ENCODE results near the gene RTEL1.
"Not testable (repeated sequence)": the region's sequence is repeated elsewhere in the genome, so short reads cannot be mapped to it uniquely, and the experiment has no call there.

RTEL1 gene

GRCh38 chr20:63612276-63612931 lies 45.7 kb upstream of the RTEL1 start (continued):
- no peak for TF ChIP-seq CSRNP3 (CRISPR knock-in tag; IDR thresholded peaks at IDR 0.05)
- no peak for TF ChIP-seq TOX (CRISPR knock-in tag; IDR thresholded peaks at IDR 0.05; ENCODE audit: borderline replicate concordance)

DNA sequence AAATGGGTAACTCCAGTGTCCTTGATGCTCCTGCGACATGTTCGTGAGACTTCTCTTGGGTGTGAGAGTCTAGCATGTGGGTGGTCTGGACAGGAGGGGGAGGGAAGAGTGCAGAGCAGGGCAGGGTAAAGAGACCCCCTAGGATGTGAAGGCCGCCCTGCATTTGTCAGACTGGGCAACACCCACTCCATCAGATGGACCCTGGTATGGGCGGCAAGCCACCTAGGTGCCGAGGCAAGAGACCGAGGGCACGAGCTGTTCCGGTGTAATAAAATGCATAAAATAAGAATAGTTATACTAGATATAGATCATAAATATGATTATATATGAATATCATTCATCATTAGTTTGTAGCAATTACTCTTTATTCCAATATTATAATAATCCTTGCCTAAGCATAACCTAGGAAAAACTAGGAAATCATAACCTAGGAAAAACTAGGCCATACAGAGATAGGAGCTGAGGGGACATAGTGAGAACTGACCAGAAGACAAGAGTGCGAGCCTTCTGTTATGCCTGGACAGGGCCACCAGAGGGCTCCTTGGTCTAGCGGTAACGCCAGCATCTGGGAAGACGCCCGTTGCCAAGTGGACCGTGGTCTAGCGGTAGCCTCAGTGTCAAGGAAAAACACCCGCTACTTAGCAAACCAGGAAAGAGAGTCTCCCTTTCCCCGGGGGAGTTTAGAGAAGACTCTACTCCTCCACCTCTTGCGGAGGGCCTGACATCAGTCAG lies 44.1 kb upstream of the RTEL1 start:
- not testable (repeated sequence) for ATAC-seq

DNA sequence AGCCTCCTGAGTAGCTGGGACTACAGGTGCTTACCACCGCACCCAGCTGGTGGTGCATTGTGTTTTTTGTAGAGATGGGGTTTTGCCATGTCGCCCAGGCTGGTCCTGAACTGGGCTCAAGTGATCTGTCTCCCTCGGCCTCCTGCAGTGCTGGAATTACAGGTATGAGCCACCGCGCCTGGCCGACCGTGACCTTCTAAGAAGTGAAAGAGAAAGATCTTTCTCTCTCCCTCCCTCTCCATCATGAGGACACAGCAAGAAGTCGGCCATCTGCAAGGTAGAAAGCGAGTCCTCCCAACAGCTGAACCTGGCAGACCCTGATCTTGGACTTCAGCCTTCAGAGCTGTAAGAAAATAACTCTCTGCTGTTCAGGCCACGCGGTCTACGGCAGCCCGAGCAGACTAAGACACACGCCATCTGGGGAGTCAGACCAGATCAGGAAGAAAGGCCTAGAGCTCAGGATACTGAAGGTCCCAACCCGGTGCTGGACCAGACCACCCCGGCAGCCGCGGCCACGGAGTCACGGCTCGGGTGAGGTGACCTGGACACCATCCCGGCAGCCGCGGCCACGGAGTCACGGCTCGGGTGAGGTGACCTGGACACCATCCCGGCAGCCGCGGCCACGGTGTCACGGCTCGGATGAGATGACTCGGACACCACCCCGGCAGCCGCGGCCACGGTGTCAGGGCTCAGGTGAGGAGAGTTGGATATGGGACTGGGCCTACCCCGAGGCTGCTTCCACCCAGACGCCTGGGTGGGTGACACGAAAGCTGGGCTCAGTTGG lies 40.8 kb upstream of the RTEL1 start:
- ATAC-seq = no peak
- TF ChIP-seq, protein P1, sequence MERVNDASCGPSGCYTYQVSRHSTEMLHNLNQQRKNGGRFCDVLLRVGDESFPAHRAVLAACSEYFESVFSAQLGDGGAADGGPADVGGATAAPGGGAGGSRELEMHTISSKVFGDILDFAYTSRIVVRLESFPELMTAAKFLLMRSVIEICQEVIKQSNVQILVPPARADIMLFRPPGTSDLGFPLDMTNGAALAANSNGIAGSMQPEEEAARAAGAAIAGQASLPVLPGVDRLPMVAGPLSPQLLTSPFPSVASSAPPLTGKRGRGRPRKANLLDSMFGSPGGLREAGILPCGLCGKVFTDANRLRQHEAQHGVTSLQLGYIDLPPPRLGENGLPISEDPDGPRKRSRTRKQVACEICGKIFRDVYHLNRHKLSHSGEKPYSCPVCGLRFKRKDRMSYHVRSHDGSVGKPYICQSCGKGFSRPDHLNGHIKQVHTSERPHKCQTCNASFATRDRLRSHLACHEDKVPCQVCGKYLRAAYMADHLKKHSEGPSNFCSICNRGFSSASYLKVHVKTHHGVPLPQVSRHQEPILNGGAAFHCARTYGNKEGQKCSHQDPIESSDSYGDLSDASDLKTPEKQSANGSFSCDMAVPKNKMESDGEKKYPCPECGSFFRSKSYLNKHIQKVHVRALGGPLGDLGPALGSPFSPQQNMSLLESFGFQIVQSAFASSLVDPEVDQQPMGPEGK (CRISPR knock-in tag; IDR thresholded peaks at IDR 0.05; ENCODE audit: borderline replicate concordance) = no peak
- TF ChIP-seq ISL1 (CRISPR knock-in tag; IDR thresholded peaks at IDR 0.05) (no peak), PPARA (CRISPR knock-in tag; IDR thresholded peaks at IDR 0.05; ENCODE audit: borderline replicate concordance) (no peak), ZNF565 (CRISPR knock-in tag; conservative IDR thresholded peaks at IDR 0.05; ENCODE audit: low read depth) (no peak), ZC3H10 (CRISPR knock-in tag; IDR thresholded peaks at IDR 0.05) (no peak), ZNF70 (CRISPR knock-in tag; IDR thresholded peaks at IDR 0.05) (no peak), CSRNP3 (CRISPR knock-in tag; IDR thresholded peaks at IDR 0.05) (no peak), ZFP30 (CRISPR knock-in tag; IDR thresholded peaks at IDR 0.05) (no peak), ARNTL (CRISPR knock-in tag; IDR thresholded peaks at IDR 0.05; ENCODE audit: borderline replicate concordance, low read depth) (no peak), SNAI2 (CRISPR knock-in tag; IDR thresholded peaks at IDR 0.05) (no peak), ESRRG (CRISPR knock-in tag; IDR thresholded peaks at IDR 0.05) (no peak)
- TF ChIP-seq, protein P2, sequence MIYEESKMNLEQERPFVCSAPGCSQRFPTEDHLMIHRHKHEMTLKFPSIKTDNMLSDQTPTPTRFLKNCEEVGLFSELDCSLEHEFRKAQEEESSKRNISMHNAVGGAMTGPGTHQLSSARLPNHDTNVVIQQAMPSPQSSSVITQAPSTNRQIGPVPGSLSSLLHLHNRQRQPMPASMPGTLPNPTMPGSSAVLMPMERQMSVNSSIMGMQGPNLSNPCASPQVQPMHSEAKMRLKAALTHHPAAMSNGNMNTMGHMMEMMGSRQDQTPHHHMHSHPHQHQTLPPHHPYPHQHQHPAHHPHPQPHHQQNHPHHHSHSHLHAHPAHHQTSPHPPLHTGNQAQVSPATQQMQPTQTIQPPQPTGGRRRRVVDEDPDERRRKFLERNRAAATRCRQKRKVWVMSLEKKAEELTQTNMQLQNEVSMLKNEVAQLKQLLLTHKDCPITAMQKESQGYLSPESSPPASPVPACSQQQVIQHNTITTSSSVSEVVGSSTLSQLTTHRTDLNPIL (CRISPR knock-in tag; IDR thresholded peaks at IDR 0.05; ENCODE audit: low read depth) = no peak
- TF ChIP-seq, protein P3, sequence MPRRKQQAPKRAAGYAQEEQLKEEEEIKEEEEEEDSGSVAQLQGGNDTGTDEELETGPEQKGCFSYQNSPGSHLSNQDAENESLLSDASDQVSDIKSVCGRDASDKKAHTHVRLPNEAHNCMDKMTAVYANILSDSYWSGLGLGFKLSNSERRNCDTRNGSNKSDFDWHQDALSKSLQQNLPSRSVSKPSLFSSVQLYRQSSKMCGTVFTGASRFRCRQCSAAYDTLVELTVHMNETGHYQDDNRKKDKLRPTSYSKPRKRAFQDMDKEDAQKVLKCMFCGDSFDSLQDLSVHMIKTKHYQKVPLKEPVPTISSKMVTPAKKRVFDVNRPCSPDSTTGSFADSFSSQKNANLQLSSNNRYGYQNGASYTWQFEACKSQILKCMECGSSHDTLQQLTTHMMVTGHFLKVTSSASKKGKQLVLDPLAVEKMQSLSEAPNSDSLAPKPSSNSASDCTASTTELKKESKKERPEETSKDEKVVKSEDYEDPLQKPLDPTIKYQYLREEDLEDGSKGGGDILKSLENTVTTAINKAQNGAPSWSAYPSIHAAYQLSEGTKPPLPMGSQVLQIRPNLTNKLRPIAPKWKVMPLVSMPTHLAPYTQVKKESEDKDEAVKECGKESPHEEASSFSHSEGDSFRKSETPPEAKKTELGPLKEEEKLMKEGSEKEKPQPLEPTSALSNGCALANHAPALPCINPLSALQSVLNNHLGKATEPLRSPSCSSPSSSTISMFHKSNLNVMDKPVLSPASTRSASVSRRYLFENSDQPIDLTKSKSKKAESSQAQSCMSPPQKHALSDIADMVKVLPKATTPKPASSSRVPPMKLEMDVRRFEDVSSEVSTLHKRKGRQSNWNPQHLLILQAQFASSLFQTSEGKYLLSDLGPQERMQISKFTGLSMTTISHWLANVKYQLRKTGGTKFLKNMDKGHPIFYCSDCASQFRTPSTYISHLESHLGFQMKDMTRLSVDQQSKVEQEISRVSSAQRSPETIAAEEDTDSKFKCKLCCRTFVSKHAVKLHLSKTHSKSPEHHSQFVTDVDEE (CRISPR knock-in tag; IDR thresholded peaks at IDR 0.05) = no peak

GRCh38 chr20:63617876-63618265 lies 40.2 kb upstream of the RTEL1 start:
- no peak for TF ChIP-seq PPARA (CRISPR knock-in tag; IDR thresholded peaks at IDR 0.05; ENCODE audit: borderline replicate concordance)
- TF ChIP-seq GLIS3 (CRISPR knock-in tag; IDR thresholded peaks at IDR 0.05) = no peak
- TF ChIP-seq ESRRG (CRISPR knock-in tag; IDR thresholded peaks at IDR 0.05) = no peak
- TF ChIP-seq CSDC2 (CRISPR knock-in tag; IDR thresholded peaks at IDR 0.05) = no peak
- no peak for TF ChIP-seq TOX (CRISPR knock-in tag; IDR thresholded peaks at IDR 0.05; ENCODE audit: borderline replicate concordance)
- no peak for TF ChIP-seq ISL1 (CRISPR knock-in tag; IDR thresholded peaks at IDR 0.05)
- TF ChIP-seq TCF4 (CRISPR knock-in tag; IDR thresholded peaks at IDR 0.05; ENCODE audit: borderline replicate concordance) = no peak
- no peak for ATAC-seq

Measured in SK-N-SH treated with all-trans-retinoic acid at 6 μM for 48 hours (cell line).